ENCODE measurements around the gene TRIM32. TPM values are rescaled to one million over a fixed set of nuclear protein-coding genes. Genes with fewer than 3 reads are reported as not detected.

The TRIM32 gene
- total and polyA plus RNA-seq, 2 donors (not counting 1 experiment from before 2014, with no cell fraction given): 3.6 to 14.1 TPM

DNA sequence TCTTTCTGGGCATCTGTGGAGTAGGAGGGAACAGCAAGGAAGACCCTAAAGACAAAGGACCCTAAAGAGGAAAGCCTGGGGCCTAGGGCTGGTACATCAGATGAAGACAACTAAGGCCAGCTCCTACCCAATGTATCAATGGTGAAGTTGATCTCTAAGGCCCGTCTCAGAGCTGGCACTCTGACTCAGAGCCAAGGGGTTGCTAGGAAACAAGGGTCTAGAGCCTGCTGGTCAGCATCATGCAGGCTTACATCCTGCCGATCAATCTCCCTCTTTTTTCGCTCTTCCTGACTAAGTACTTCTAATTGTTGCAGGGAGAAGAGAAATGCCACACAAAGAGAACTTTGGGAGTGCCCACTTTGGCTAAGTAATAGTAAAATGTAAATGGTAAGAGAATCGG is 26.2 kb downstream of the TRIM32 start:
- intact Hi-C loops (cut with micrococcal nuclease): no loop called here
- no peaks in the 10 kb centered on the region for H3K9me3 Mint-ChIP-seq (ENCODE audit: insufficient read depth)
- H3K4me2 ChIP-seq (replicated peaks; ENCODE audit: low read depth, low read length, poor library complexity, severe bottlenecking): no peak overlapping the region
- H3K9ac ChIP-seq (ENCODE audit: low read length): no peak overlapping the region
- no peak overlapping the region for H2AFZ ChIP-seq (ENCODE audit: insufficient read depth, low read depth, low read length, poor library complexity, severe bottlenecking)
- POLR2A ChIA-PET: no interaction called here
- no peaks in the 10 kb centered on the region for H3K4me1 Mint-ChIP-seq
- peaks cover 6% of the 10 kb centered on the region for H3K27me3 Mint-ChIP-seq
- no peaks in the 10 kb centered on the region for H3K4me1 ChIP-seq (ENCODE audit: control insufficient read depth in 2 of 2, insufficient read depth in 2 of 2, low read length in 2 of 2)
- no peaks in the 10 kb centered on the region for H3K79me2 ChIP-seq (ENCODE audit: control insufficient read depth, insufficient read depth, low read length)
- no peaks in the 10 kb centered on the region for H3K36me3 ChIP-seq (replicated peaks in 1 of 2; ENCODE audit: control extremely low read depth in 1 of 2, control insufficient read depth in 1 of 2, extremely low read depth in 1 of 2, insufficient read depth in 2 of 2, low read length in 1 of 2)
- TF ChIP-seq, protein P1, sequence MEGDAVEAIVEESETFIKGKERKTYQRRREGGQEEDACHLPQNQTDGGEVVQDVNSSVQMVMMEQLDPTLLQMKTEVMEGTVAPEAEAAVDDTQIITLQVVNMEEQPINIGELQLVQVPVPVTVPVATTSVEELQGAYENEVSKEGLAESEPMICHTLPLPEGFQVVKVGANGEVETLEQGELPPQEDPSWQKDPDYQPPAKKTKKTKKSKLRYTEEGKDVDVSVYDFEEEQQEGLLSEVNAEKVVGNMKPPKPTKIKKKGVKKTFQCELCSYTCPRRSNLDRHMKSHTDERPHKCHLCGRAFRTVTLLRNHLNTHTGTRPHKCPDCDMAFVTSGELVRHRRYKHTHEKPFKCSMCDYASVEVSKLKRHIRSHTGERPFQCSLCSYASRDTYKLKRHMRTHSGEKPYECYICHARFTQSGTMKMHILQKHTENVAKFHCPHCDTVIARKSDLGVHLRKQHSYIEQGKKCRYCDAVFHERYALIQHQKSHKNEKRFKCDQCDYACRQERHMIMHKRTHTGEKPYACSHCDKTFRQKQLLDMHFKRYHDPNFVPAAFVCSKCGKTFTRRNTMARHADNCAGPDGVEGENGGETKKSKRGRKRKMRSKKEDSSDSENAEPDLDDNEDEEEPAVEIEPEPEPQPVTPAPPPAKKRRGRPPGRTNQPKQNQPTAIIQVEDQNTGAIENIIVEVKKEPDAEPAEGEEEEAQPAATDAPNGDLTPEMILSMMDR (IDR thresholded peaks at IDR 0.05): no peak
- TF ChIP-seq EZH2 (IDR thresholded peaks at IDR 0.05; ENCODE audit: borderline replicate concordance, insufficient read depth, low read depth, low read length, poor library complexity, severe bottlenecking): no peak
- H3K9me3 ChIP-seq (ENCODE audit: control extremely low read depth in 1 of 3, control insufficient read depth in 2 of 3, insufficient read depth in 1 of 3, low read length in 2 of 3): no peaks in the 10 kb centered on the region
- H3K27ac Mint-ChIP-seq: no peak overlapping the region
- no peak for DNase-seq
- CTCF ChIA-PET: no interaction called here
- no peaks in the 10 kb centered on the region for H4K20me1 ChIP-seq (ENCODE audit: control insufficient read depth, insufficient read depth, low read length, poor library complexity, severe bottlenecking)
- no peak overlapping the region for H3K27ac ChIP-seq (ENCODE audit: low read length in 2 of 2)
- no peak for ATAC-seq (ENCODE audit: low read depth)
- peaks cover 0 to 5% (median 0%) of the 10 kb centered on the region in 4 experiments for H3K27me3 ChIP-seq (replicated peaks in 1 of 4; ENCODE audit: control extremely low read depth in 1 of 4, control insufficient read depth in 3 of 4, insufficient read depth in 4 of 4, low read length in 3 of 4)
- no peak overlapping the region for H3K4me3 Mint-ChIP-seq
- 78% methylated on average over 1 of the region's 4 CpGs for WGBS (ENCODE audit: insufficient coverage)
- H3K4me3 ChIP-seq (ENCODE audit: control extremely low read depth in 1 of 5, extremely low read depth in 1 of 5, insufficient read depth in 1 of 5, low read depth in 2 of 5, low read length in 4 of 5): no peak overlapping the region

DNA sequence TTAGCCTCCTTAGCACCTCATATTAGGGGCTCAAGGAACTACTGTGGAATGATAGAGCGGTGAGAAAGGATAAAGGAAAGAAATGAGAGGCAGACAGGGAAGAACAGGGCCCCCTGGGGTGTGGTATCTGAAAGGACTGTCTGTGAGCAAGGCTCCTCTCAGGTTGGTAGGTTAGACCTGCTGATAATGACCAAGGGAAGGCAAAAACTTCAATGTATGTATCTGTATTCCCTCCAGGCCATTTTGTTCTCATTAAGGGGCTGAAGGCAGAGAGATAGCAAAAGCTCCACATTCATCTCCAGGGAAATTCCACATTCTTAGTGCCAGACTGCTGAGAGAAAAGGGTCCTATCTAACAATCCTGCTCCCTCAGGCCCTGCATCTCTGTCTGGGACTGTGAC is 28.6 kb downstream of the TRIM32 start:
- ChIA-PET CTCF (no interaction called here), POLR2A (no interaction called here)
- H3K9ac ChIP-seq (ENCODE audit: low read length): no peak overlapping the region
- H2AFZ ChIP-seq (ENCODE audit: insufficient read depth, low read depth, low read length, poor library complexity, severe bottlenecking): no peak overlapping the region
- TF ChIP-seq, protein P1 (IDR thresholded peaks at IDR 0.05): no peak
- TF ChIP-seq EZH2 (IDR thresholded peaks at IDR 0.05; ENCODE audit: borderline replicate concordance, insufficient read depth, low read depth, low read length, poor library complexity, severe bottlenecking): no peak
- H3K4me3 Mint-ChIP-seq: no peak overlapping the region
- no peaks in the 10 kb centered on the region for H3K4me1 Mint-ChIP-seq
- H3K27me3 ChIP-seq (replicated peaks in 1 of 4; ENCODE audit: control extremely low read depth in 1 of 4, control insufficient read depth in 3 of 4, insufficient read depth in 4 of 4, low read length in 3 of 4): peaks cover 0 to 6% (median 0%) of the 10 kb centered on the region in 4 experiments
- H3K27ac Mint-ChIP-seq: no peak overlapping the region
- H3K4me1 ChIP-seq (ENCODE audit: control insufficient read depth in 2 of 2, insufficient read depth in 2 of 2, low read length in 2 of 2): no peaks in the 10 kb centered on the region
- no peaks in the 10 kb centered on the region for H3K9me3 Mint-ChIP-seq (ENCODE audit: insufficient read depth)
- H3K4me3 ChIP-seq (ENCODE audit: control extremely low read depth in 1 of 5, extremely low read depth in 1 of 5, insufficient read depth in 1 of 5, low read depth in 2 of 5, low read length in 4 of 5): no peak overlapping the region
- 86% methylated on average over 1 of the region's 1 CpG for WGBS (ENCODE audit: insufficient coverage)
- no peaks in the 10 kb centered on the region for H3K9me3 ChIP-seq (ENCODE audit: control extremely low read depth in 1 of 3, control insufficient read depth in 2 of 3, insufficient read depth in 1 of 3, low read length in 2 of 3)
- no peak overlapping the region for H3K27ac ChIP-seq (ENCODE audit: low read length in 2 of 2)
- intact Hi-C loops (cut with micrococcal nuclease): no loop called here
- H4K20me1 ChIP-seq (ENCODE audit: control insufficient read depth, insufficient read depth, low read length, poor library complexity, severe bottlenecking): no peaks in the 10 kb centered on the region
- DNase-seq (no peak), ATAC-seq (ENCODE audit: low read depth) (no peak)
- no peaks in the 10 kb centered on the region for H3K79me2 ChIP-seq (ENCODE audit: control insufficient read depth, insufficient read depth, low read length)
- H3K4me2 ChIP-seq (replicated peaks; ENCODE audit: low read depth, low read length, poor library complexity, severe bottlenecking): no peak overlapping the region
- no peaks in the 10 kb centered on the region for H3K36me3 ChIP-seq (replicated peaks in 1 of 2; ENCODE audit: control extremely low read depth in 1 of 2, control insufficient read depth in 1 of 2, extremely low read depth in 1 of 2, insufficient read depth in 2 of 2, low read length in 1 of 2)
- peaks cover 10% of the 10 kb centered on the region for H3K27me3 Mint-ChIP-seq
